GM12878 (cell line): Measurements from ENCODE around the gene LGALS3. TPM values are rescaled to one million over a fixed set of nuclear protein-coding genes. Genes with fewer than 3 reads are reported as not detected.

Experiments
- ASH2L ChIP-seq: fragments of 300-600, 200-600 bp; sonication (generic); IDR thresholded peaks from 2 replicates; pipeline ENCODE4 v1.6.1; 2017; ENCODE audit warnings: low read depth, mild to moderate bottlenecking, borderline replicate concordance
- CBX5 ChIP-seq: sonication (generic); IDR thresholded peaks from 2 replicates; pipeline ENCODE4 v1.6.1; 2016; ENCODE audit warnings: low read depth, moderate library complexity, mild to moderate bottlenecking, inconsistent platforms
- CEBPB ChIP-seq, 2 experiments: fragments of 150-350 bp in 1 of 2; IDR thresholded peaks; 2 replicates each; pipeline ENCODE4 v1.6.1; 2012 to 2014; ENCODE audit warnings: low read depth in 2 of 2, low read length in 2 of 2, borderline replicate concordance in 1 of 2, inconsistent platforms in 1 of 2
- JUNB ChIP-seq: IDR thresholded peaks from 2 replicates; pipeline ENCODE4 v1.6.1; 2016; ENCODE audit warnings: antibody characterized with exemption, mild to moderate bottlenecking
- JUND ChIP-seq: IDR thresholded peaks from 2 replicates; pipeline ENCODE4 v1.6.1; 2012; ENCODE audit warnings: low read depth, mild to moderate bottlenecking, low read length, improper control_type of control experiment, moderate library complexity
- MTA2 ChIP-seq: fragments of 450-650 bp; IDR thresholded peaks from 2 replicates; pipeline ENCODE4 v1.6.1; 2016; ENCODE audit warnings: low read depth, mild to moderate bottlenecking, moderate library complexity
- MTA3 ChIP-seq: IDR thresholded peaks from 2 replicates; pipeline ENCODE4 v1.6.1; 2012; ENCODE audit warnings: low read length, inconsistent platforms, borderline replicate concordance
- MXI1 ChIP-seq: fragments of 150-350 bp; IDR thresholded peaks from 2 replicates; pipeline ENCODE4 v1.6.1; 2011; ENCODE audit warnings: low read depth, mild to moderate bottlenecking, inconsistent platforms, low read length, improper control_type of control experiment
- PAX5 ChIP-seq: IDR thresholded peaks from 2 replicates; pipeline ENCODE4 v1.6.1; 2011; ENCODE audit warnings: low read depth, low read length, borderline replicate concordance
- POU2F2 ChIP-seq: IDR thresholded peaks from 3 replicates; pipeline ENCODE4 v1.6.1; 2011; ENCODE audit warnings: low read depth, mild to moderate bottlenecking, low read length, borderline replicate concordance
- RELA ChIP-seq: fragments of 450-650 bp; IDR thresholded peaks from 2 replicates; pipeline ENCODE4 v1.8.0; 2014; ENCODE audit warnings: borderline replicate concordance; ENCODE audit not compliant: partially characterized antibody
- SIN3A ChIP-seq: IDR thresholded peaks from 2 replicates; pipeline ENCODE4 v1.6.1; 2012; ENCODE audit warnings: low read depth, low read length, improper control_type of control experiment
- SMAD5 ChIP-seq: IDR thresholded peaks from 2 replicates; pipeline ENCODE4 v1.6.1; 2016; ENCODE audit warnings: antibody characterized with exemption, low read depth
- SPI1 ChIP-seq: IDR thresholded peaks from 2 replicates; pipeline ENCODE4 v1.6.1; 2011; ENCODE audit warnings: low read depth, mild to moderate bottlenecking, low read length, moderate library complexity, borderline replicate concordance; ENCODE audit not compliant: insufficient read depth
- SREBF1 ChIP-seq: IDR thresholded peaks from 2 replicates; pipeline ENCODE4 v1.6.1; 2012; ENCODE audit warnings: mild to moderate bottlenecking, low read length
- SRF ChIP-seq, 2 experiments: IDR thresholded peaks; 2 replicates each; pipeline ENCODE4 v1.6.1; 2011; ENCODE audit warnings: low read depth in 2 of 2, low read length in 2 of 2, mild to moderate bottlenecking in 1 of 2, moderate library complexity in 1 of 2
- TAF1 ChIP-seq: IDR thresholded peaks from 2 replicates; pipeline ENCODE4 v1.6.1; 2011; ENCODE audit warnings: mild to moderate bottlenecking, low read depth, low read length, borderline replicate concordance
- TCF3 ChIP-seq: IDR thresholded peaks from 2 replicates; pipeline ENCODE4 v1.6.1; 2012; ENCODE audit warnings: low read depth, mild to moderate bottlenecking, low read length, borderline replicate concordance; ENCODE audit not compliant: insufficient read depth
- ZNF207 ChIP-seq: fragments of 450-650 bp; IDR thresholded peaks from 2 replicates; pipeline ENCODE4 v1.6.1; 2014; ENCODE audit warnings: antibody characterized with exemption, mild to moderate bottlenecking, borderline replicate concordance
- ZNF217 ChIP-seq: fragments of 450-650 bp; IDR thresholded peaks from 2 replicates; pipeline ENCODE4 v1.6.1; 2017; ENCODE audit warnings: antibody characterized with exemption, mild to moderate bottlenecking
- polyA plus RNA-seq, 11 experiments: library from polyadenylated mRNA; depleted of rRNA in 4 of 11; unstranded in 6 of 11; stranded (reverse) in 5 of 11; fragments of >200 nt; fragmentation: Nextera tagmentation in 4 of 11; fragmentation: Illumina TruSeq in 1 of 11; extraction: Ambion mirVana in 4 of 11; extraction: Trizol in 1 of 11; gene quantifications; 1 replicate in 1 of 11; 2 replicates in 10 of 11; pipeline versions ENCODE4 v1.2.1 to v1.2.3, GENCODE V29; 2011 to 2016; ENCODE audit warnings: inconsistent platforms in 2 of 11, missing spikeins in 2 of 11, low read depth in 1 of 11
- total RNA-seq, 4 experiments: library from RNA; depleted of rRNA in 3 of 4; stranded (reverse); fragments of >200 nt in 3 of 4; fragmentation: Illumina TruSeq in 1 of 4; extraction: Trizol in 1 of 4; gene quantifications; 2 replicates each; pipeline versions ENCODE4 v1.2.1 to v1.2.3, GENCODE V29; 2013 to 2021
- TF ChIP-seq, protein P1 (sequence below): fragments of 450-650 bp; IDR thresholded peaks from 2 replicates; pipeline ENCODE4 v1.6.1; 2018; ENCODE audit warnings: borderline replicate concordance, mild to moderate bottlenecking; ENCODE audit not compliant: partially characterized antibody
- TF ChIP-seq, protein P2 (sequence below): fragments of 450-650 bp; IDR thresholded peaks from 2 replicates; pipeline ENCODE4 v1.6.1; 2014; ENCODE audit warnings: mild to moderate bottlenecking
- TF ChIP-seq, protein P3 (sequence below): IDR thresholded peaks from 2 replicates; pipeline ENCODE4 v1.6.1; 2012; ENCODE audit warnings: low read depth, low read length, improper control_type of control experiment
- TF ChIP-seq, protein P4 (sequence below): IDR thresholded peaks from 2 replicates; pipeline ENCODE4 v1.6.1; 2011; ENCODE audit warnings: borderline replicate concordance, low read depth, mild to moderate bottlenecking, moderate library complexity, low read length; ENCODE audit not compliant: insufficient read depth, poor library complexity, severe bottlenecking

Gene LGALS3
- total and polyA plus RNA-seq, 10 of the 15 experiments (the other 5 are each of a cell fraction or from before 2014, with no cell fraction given) = 1.5 to 34.2 (median 18.4) TPM

DNA sequence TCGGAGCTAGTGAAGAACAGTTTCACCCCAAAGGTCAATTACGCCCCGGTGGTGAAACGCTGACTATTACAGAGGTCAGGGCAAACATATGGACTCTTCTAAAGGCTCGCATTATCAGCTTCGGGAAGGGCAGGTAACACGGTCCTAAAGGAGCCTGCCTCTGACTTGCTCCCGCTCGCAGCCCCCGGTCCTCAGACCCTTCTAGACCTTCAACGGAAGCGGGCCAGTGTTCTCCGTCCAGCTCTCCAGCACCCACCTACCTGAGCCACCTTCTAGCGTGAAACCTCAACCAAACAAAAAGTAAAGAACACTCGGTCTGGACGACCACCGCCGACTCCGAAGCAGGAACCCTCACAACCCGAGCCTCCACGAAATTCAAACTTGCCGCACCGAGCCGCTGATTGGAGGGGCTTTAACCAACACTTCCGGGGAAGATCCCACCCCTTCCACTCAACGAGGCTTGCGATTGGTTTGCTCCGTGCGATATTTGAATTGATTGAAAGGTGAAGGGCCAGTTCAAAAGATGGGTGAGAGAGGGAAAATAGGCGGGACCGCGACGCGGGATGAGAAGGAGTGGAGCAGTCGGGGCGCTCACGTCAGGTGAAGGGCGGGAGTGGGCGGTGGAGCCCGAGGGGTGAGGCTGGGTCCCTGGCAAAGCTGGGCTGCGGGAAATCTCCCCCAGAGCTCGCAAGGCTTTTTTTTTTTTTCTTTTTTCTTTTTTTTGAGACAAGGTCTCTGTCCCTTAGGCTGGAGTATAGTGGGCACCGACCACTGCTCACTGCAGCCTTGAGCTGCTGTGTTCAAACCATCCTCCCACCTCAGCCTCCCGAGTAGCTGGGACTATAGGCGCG lies 62.4 kb downstream of the LGALS3 start, which contains the start of gene DLGAP5 (continued):
- no peak for TF ChIP-seq JUND
- TF ChIP-seq TCF3 = peak; percentile 23; the same call in 1 of the 2 replicates
- no peak for TF ChIP-seq PAX5
- TF ChIP-seq, protein P1, sequence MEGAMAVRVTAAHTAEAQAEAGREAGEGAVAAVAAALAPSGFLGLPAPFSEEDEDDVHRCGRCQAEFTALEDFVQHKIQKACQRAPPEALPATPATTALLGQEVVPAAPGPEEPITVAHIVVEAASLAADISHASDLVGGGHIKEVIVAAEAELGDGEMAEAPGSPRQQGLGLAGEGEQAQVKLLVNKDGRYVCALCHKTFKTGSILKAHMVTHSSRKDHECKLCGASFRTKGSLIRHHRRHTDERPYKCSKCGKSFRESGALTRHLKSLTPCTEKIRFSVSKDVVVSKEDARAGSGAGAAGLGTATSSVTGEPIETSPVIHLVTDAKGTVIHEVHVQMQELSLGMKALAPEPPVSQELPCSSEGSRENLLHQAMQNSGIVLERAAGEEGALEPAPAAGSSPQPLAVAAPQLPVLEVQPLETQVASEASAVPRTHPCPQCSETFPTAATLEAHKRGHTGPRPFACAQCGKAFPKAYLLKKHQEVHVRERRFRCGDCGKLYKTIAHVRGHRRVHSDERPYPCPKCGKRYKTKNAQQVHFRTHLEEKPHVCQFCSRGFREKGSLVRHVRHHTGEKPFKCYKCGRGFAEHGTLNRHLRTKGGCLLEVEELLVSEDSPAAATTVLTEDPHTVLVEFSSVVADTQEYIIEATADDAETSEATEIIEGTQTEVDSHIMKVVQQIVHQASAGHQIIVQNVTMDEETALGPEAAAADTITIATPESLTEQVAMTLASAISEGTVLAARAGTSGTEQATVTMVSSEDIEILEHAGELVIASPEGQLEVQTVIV = peak; percentile 58
- TF ChIP-seq RELA = no peak
- TF ChIP-seq MXI1 = peak; percentile 94
- peak; percentile 100 for TF ChIP-seq SIN3A
- no peak for TF ChIP-seq ZNF217
- TF ChIP-seq, protein P2, sequence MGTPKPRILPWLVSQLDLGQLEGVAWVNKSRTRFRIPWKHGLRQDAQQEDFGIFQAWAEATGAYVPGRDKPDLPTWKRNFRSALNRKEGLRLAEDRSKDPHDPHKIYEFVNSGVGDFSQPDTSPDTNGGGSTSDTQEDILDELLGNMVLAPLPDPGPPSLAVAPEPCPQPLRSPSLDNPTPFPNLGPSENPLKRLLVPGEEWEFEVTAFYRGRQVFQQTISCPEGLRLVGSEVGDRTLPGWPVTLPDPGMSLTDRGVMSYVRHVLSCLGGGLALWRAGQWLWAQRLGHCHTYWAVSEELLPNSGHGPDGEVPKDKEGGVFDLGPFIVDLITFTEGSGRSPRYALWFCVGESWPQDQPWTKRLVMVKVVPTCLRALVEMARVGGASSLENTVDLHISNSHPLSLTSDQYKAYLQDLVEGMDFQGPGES = peak; percentile 87
- TF ChIP-seq SMAD5 = no peak
- peak; percentile 94 for TF ChIP-seq POU2F2
- TF ChIP-seq, protein P3, sequence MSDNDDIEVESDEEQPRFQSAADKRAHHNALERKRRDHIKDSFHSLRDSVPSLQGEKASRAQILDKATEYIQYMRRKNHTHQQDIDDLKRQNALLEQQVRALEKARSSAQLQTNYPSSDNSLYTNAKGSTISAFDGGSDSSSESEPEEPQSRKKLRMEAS = peak; percentile 39; the same call in 1 of the 2 replicates
- TF ChIP-seq CEBPB (IDR thresholded peaks at IDR 0.05; ENCODE audit: borderline replicate concordance in 1 of 2, low read depth in 2 of 2, low read length in 2 of 2) = no peak
- no peak for TF ChIP-seq SREBF1
- peak; percentile 49 for TF ChIP-seq JUNB
- TF ChIP-seq SPI1 = no peak
- TF ChIP-seq, protein P4, sequence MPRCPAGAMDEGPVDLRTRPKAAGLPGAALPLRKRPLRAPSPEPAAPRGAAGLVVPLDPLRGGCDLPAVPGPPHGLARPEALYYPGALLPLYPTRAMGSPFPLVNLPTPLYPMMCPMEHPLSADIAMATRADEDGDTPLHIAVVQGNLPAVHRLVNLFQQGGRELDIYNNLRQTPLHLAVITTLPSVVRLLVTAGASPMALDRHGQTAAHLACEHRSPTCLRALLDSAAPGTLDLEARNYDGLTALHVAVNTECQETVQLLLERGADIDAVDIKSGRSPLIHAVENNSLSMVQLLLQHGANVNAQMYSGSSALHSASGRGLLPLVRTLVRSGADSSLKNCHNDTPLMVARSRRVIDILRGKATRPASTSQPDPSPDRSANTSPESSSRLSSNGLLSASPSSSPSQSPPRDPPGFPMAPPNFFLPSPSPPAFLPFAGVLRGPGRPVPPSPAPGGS = no peak
- TF ChIP-seq CBX5 = no peak
- no peak for TF ChIP-seq ZNF207
- TF ChIP-seq MTA2 = no peak
- peak; percentile 43; the same call in 1 of the 2 replicates for TF ChIP-seq TAF1
- no peak for TF ChIP-seq MTA3
- TF ChIP-seq SRF (IDR thresholded peaks at IDR 0.05; ENCODE audit: low read depth in 2 of 2, low read length in 2 of 2) = no peak
- TF ChIP-seq ASH2L = no peak
